CD4-positive, alpha-beta T cell treated with Interleukin-4 for 4 hours (primary cell): Measurements from ENCODE around the gene IGSF21.
"Not testable (repeated sequence)": the region's sequence is repeated elsewhere in the genome, so short reads cannot be mapped to it uniquely, and the experiment has no call there.

ENCODE experiments used
- DNase-seq: peaks from one replicate; pipeline ENCODE4 v3.0.0-alpha.2; 2020

The IGSF21 gene

DNA sequence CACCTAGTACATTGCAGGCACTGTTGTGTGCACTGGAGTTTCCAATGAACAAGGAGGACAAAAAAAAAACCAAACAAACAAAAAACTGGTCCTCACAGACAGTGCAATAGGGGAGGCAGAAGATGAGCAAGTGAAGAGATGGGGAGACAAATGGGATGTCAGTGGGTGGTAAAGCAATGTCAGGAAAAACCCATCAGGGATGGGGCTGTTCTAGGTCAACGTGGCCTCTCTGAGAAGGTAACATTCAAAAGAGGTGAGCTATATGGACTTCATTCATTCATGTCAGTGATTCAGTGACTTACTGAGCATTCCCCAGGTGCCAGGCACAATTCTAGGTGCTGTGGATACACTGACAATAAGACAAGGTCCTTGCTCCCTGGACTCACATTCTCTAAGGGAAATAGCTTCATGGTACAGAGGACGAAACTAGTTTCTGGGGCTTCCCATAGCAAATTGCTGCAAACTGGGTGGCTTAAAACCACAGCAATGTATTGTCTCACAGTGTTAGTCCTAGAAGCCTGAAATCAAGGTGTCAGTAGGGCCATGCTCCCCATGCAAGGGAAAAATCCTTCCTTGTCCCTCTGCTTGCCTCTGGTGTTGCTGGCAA is 232.7 kb downstream of the IGSF21 start:
- DNase-seq: no peak

- DNase-seq: no peak
These were observed 233.2 kb downstream of the IGSF21 start for GRCh38 chr1:18340787-18341186.

- DNase-seq: no peak
These were observed 233.9 kb downstream of the IGSF21 start for GRCh38 chr1:18341291-18342069.

DNA sequence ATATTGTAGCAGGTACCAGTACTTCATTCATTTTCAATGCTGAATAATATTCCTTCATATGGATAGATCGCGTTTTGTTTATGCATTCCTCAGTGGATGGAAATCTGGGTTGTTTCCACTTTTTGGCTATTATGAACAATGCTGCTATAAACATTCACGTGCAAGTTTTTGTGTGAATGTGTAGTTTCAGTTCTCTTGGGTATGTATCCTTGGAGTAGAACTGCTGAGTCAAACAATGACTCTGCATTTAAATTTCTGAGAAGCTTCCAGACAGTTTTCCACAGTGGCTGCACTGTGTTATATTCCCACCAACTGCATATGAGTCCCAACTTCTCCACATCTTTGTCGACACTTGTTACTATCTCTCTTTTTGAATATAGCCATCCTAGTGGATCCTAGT is 235.1 kb downstream of the IGSF21 start:
- no peak for DNase-seq

DNA sequence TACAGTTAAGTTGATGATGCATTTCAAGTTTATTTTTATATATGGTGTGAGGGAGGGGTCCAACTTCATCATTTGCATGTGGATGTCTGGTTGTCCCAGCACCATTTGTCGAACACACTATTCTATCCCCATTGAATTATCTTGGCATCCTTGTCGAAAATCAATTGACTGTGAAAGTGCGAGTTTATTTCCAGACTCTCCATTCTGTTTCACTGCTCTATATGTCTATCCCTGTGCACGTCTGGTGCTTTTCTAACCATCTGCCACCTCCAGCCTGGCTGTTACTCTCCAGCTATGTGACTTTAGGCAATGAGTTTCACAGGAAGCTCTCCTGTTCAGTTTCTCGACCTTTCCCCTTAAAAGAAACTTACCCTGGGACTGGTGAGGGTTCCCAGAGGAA is 236.0 kb downstream of the IGSF21 start:
- DNase-seq: no peak

GRCh38 chr1:18344755-18345154 is 237.2 kb downstream of the IGSF21 start:
- no peak for DNase-seq

DNA sequence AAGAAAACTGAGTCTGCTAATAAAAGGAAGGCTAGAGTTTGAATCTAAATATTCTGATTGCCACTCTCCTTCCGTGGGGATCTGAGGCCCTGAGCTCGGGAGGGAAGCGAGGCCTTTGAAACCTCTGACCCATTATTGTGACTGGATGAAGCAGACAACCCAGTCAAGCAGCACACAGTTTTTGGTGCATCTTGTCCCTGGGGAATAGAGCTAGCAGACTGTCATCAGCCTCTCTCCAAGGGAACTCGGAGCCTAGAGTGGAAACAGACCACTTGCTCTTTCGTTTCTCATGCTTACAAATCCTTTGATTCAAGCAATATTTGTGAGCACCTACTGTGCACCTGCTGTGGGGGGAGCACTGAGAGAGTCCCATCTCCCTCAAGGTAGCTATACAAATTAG is 240.0 kb downstream of the IGSF21 start:
- no peak for DNase-seq

- DNase-seq: no peak
These were observed 240.8 kb downstream of the IGSF21 start for GRCh38 chr1:18348354-18348753.

DNA sequence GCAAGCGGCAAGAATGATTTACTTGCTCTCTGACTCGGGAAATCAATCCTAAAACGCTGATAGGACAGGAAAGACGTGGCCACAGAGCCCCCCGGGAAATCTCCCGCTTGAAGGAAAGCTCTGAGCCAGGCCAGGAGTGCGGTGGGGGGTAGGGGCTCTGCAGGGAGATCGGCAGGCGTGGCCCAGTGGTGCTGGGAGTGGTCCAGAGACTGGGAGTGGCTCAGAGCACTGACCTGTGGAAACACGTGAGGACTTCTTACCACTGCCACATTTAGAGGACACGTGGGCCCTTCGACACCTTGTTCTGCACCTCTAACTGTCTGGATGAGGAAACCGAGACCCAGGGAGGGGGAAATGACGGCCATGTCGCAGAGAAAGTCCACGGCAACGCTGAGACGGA is 243.1 kb downstream of the IGSF21 start:
- no peak for DNase-seq

DNA sequence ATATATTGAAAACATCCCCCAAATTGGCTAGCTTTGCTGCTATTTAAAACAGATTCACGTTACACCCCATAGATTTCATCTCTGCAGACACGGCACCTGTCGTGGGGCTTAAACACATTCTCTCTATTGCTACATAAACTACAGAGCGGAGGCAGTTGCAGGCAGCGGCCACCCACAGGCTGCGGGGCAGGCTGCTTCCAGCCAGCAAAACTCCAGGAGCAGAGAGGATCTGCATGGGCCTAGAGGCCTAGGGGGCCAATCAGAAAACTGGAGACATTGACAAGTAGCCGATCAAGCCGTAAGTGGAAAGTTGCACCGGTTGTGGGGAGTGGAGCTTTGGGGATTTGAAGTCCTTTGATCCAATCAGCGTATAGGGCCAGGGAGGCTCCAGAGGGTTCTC is 244.1 kb downstream of the IGSF21 start:
- no peak for DNase-seq

- DNase-seq: no peak
These were observed 245.2 kb downstream of the IGSF21 start for GRCh38 chr1:18352636-18353265.

DNA sequence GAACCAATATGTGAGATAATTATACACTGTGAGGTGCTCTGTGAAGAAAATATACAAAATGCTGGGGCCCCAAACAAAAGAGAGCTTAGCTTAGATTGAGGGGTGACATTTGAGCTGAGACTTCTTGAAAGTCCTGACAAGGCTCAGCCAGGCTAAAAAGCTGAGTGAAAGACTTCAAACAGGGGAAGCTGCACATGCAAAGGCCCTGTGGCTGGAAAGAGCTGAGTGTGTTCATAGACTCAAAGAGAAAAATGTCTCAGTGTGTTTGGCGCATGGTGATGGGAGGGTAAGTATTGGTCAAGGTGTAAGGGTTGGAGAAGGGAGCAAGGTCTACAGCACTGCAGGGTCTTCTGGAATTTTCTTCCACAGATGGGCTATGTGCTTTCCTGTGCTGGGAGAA is 245.9 kb downstream of the IGSF21 start:
- DNase-seq: no peak

DNA sequence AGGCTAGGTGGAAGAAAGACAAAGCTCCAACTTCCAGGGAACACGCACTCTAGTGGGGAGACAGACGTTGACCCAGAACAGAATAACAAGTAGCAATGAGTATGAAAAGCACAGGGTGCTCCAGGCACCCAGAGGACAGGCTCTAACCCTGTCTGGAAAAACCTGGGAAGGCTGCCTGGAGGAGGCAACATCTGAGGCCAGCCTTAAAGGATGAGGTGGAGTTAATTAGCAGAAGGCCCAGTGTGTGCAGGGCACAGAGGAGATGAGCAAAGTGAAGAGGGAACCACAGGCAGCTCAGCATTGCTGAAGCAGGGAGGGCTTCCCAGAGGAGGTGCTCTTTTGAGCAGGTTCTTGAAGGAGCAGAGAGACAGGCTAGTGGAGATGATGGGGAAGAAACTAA is 246.4 kb downstream of the IGSF21 start:
- no peak for DNase-seq

DNA sequence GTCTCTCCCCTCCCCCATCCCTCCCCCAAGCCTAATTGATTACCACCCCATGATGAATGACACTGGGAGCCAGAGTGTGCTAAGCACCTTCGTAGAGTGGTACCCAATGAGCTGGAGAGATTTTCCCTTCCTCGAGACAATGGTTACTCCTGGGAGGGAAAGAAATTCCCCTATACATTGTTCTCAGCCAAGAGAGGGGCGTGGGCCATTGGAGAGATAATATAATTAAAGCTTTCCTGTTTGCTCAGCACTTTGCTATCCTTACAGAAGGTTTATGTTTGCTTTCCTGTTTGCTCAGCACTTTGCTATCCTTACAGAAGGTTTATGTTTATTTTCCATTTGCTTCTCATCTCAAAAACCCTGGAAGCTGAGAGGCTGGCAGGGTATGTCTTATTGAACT is 247.0 kb downstream of the IGSF21 start:
- DNase-seq: no peak

- DNase-seq: no peak
These were observed 250.1 kb downstream of the IGSF21 start for GRCh38 chr1:18357622-18358230.

GRCh38 chr1:18358600-18358999 is 251.0 kb downstream of the IGSF21 start:
- no peak for DNase-seq

GRCh38 chr1:18360251-18360650 is 252.7 kb downstream of the IGSF21 start:
- no peak for DNase-seq

DNA sequence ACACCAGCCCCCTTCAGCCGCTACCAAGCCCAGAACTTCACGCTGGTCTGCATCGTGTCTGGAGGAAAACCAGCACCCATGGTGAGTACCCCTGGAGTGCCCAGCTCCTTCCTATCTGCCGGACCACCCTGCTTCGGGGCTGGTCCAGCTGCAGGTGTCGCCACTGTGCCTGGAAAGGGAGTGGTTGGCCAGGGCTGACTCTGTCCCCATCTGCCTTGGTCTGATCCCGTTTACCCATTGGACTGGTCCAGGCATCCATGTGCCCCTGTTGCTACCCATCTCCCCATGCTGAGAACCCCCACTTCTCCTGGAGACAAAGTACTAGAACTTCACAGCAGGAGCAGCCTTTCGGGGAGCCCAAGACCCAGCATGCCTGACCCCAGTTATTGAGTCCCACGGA is 254.6 kb downstream of the IGSF21 start:
- no peak for DNase-seq

DNA sequence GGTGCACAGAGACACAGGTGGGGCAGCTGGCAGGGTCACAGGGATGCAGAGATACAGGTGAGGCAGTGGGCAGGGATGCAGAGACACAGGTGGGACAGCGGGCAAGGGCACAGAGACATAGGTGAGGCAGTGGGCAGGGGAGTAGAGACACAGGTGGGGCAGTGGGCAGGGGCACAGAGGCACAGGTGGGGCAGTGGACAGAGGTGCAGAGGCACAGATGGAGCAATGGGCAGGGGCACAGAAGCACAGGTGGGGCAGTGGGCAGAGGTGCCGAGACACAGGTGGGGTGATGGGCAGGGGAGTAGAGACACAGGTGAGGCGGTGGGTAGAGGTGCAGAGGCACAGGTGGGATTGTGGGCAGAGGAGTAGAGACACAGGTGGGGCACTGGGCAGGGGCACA is 255.8 kb downstream of the IGSF21 start:
- no peak for DNase-seq

DNA sequence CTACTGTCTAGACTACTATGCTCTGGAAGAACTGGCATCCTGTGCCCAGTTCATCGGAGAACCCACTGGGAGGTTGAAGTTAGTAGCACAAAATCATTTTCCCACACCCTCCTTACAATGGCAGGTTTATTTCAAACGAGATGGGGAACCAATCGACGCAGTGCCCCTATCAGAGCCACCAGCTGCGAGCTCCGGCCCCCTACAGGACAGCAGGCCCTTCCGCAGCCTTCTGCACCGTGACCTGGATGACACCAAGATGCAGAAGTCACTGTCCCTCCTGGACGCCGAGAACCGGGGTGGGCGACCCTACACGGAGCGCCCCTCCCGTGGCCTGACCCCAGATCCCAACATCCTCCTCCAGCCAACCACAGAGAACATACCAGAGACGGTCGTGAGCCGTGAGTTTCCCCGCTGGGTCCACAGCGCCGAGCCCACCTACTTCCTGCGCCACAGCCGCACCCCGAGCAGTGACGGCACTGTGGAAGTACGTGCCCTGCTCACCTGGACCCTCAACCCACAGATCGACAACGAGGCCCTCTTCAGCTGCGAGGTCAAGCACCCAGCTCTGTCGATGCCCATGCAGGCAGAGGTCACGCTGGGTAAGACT is 257.6 kb downstream of the IGSF21 start:
- no peak for DNase-seq

DNA sequence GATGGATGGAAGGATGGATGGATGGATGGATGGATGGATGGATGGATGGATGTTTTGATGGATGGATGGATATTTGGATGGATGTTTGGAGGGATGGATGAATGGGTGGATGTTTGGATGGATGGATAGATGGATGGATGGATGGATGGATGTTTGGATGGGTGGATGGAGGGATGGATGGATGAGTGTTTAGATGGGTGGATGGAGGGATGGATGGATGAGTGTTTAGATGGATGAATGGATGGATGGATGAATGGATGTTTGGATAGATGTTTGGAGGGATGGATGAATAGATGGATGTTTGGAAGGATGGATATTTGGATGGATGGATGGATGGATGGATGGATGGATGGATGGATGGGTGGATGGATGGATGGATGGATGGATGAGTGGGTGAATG is 264.9 kb downstream of the IGSF21 start:
- DNase-seq: not testable (repeated sequence)

DNA sequence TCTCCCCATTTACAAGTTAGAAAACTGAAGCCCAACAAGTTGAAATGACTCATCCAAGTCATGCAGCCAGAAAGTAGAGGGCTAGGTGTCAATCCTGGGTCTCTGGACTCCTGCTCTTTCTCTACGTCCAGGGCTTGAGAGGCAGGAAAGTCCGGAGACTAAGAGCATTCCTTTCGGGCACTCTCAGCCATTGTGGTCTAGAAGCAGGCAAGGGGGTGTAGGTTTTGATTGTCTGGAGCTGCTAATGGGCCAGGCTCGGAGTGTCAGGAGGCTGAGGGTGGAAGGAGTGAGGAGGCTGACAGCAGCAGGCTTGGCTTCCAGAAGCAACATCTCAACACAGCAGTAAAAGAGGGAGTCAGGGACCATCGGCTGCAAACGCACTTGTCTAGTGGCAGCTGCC is 265.6 kb downstream of the IGSF21 start:
- DNase-seq: no peak

DNA sequence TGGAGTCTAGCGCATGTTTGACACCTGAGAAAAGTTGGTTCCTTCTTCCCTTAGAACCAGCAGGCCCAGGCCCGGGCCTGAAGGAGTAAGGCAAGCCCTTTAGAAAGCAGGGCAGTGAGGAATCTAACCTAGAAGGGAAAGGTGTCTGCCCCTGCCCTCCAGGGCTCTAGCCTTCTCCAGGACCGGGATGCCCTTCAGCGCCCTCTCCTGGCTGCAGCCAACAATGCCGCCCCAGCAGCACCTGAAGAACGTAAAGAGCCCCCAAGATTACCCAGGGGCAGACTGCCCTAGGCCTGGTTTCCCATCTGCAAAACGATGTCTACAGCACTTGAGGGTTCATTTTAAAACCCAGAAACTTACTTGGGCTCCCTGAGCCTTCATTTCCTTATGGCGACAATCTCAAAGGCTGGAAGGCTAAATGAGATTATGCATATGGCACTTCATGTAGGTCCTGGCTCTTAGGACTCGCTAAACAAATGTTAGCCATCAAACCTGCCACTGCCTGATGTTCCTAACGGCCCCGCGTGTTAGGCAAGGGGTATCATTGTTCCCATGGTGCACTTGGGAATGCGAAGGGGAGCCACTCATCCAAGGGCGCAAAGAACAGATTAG is 266.4 kb downstream of the IGSF21 start:
- no peak for DNase-seq
